MCF 10A (cell line): ENCODE results near the gene SORBS1. TPM values are rescaled to one million over a fixed set of nuclear protein-coding genes. Genes with fewer than 3 reads are reported as not detected.

Source experiments
- BruUV-seq: library from RNA; stranded (reverse); fragments of 400-500 nt; replicated peaks from 2 replicates; lab custom pipeline; 2021; lab: Mats Ljungman, UMichigan
- CTCF ChIA-PET: fragments of 300-600 bp; sonication (Branson Sonifier 250); formaldehyde crosslinking; extraction: SDS; loops from one replicate; lab custom pipeline; 2021; ENCODE audit warnings: antibody characterized with exemption, inconsistent platforms; lab: Yijun Ruan, JAX
- POLR2A ChIA-PET: fragments of 300-600, 350-650 bp; sonication (Branson Sonifier 250); formaldehyde crosslinking; extraction: SDS; loops from one replicate; lab custom pipeline; 2020; ENCODE audit warnings: antibody characterized with exemption, inconsistent platforms; lab: Yijun Ruan, JAX
- DNase-seq: peaks from one replicate; pipeline ENCODE4 v3.0.0-alpha.2; 2018; ENCODE audit not compliant: unreplicated experiment
- H3K27ac Mint-ChIP-seq: one replicate; pipeline ENCODE4 v1.8.0; 2022; ENCODE audit warnings: mild to moderate bottlenecking, low read depth, mixed read lengths; ENCODE audit not compliant: unreplicated experiment
- H3K27me3 Mint-ChIP-seq: one replicate; pipeline ENCODE4 v1.8.0; 2022; ENCODE audit warnings: mixed read lengths; ENCODE audit not compliant: insufficient read depth, unreplicated experiment
- H3K36me3 Mint-ChIP-seq: one replicate; pipeline ENCODE4 v1.8.0; 2022; ENCODE audit warnings: mild to moderate bottlenecking, moderate library complexity, mixed read lengths; ENCODE audit not compliant: insufficient read depth, unreplicated experiment
- H3K4me1 Mint-ChIP-seq: one replicate; pipeline ENCODE4 v1.8.0; 2022; ENCODE audit warnings: mixed read lengths; ENCODE audit not compliant: insufficient read depth, unreplicated experiment
- H3K4me3 Mint-ChIP-seq: one replicate; pipeline ENCODE4 v1.8.0; 2022; ENCODE audit warnings: mild to moderate bottlenecking, moderate library complexity, mixed read lengths; ENCODE audit not compliant: unreplicated experiment
- H3K9me3 Mint-ChIP-seq: one replicate; pipeline ENCODE4 v1.8.0; 2022; ENCODE audit warnings: mixed read lengths; ENCODE audit not compliant: unreplicated experiment
- CTCF ChIP-seq: fragments of 200-600 bp; IDR thresholded peaks from one replicate; pipeline ENCODE4 v1.8.0; 2022; ENCODE audit warnings: antibody characterized with exemption, mild to moderate bottlenecking; ENCODE audit not compliant: unreplicated experiment
- intact Hi-C: fragments of 100-400 bp; cut with micrococcal nuclease; formaldehyde crosslinking; loops from 2 replicates; pipeline ENCODE4 v1.14.1; 2022
- total RNA-seq: library from RNA; stranded (reverse); gene quantifications from 2 replicates; pipeline ENCODE4 v1.2.3, GENCODE V29; 2022

The SORBS1 gene
- total RNA-seq, 1 experiment from 2014 or later = 1.0 TPM

- no peak for DNase-seq
- no peaks in the 10 kb centered on the region for H3K9me3 Mint-ChIP-seq
- no peak overlapping the region for H3K27ac Mint-ChIP-seq
- TF ChIP-seq CTCF = no peak
- no peaks in the 10 kb centered on the region for H3K36me3 Mint-ChIP-seq
- no peaks in the 10 kb centered on the region for H3K27me3 Mint-ChIP-seq
- ChIA-PET CTCF (interaction anchor here (0.9 kb wide), 1 partner anchor 17 kb away, joined by 3 read pairs; no protein-coding TSS in a partner anchor), POLR2A (interaction anchor here (1.2 kb wide), 1 partner anchor 23 kb away, joined by 3 read pairs; no protein-coding TSS in a partner anchor)
- no peaks in the 10 kb centered on the region for H3K4me1 Mint-ChIP-seq
- intact Hi-C loops = no loop called here
- BruUV-seq = no TSS peak
- H3K4me3 Mint-ChIP-seq = no peak overlapping the region
Observed at GRCh38 chr10:95496951-95497350, 64.2 kb downstream of the SORBS1 start.

- no peaks in the 10 kb centered on the region for H3K4me1 Mint-ChIP-seq
- no peak for DNase-seq
- no peak for TF ChIP-seq CTCF
- POLR2A ChIA-PET = interaction anchor here (1.2 kb wide), 1 partner anchor 22 kb away, joined by 3 read pairs; no protein-coding TSS in a partner anchor
- H3K36me3 Mint-ChIP-seq = no peaks in the 10 kb centered on the region
- H3K27me3 Mint-ChIP-seq = no peaks in the 10 kb centered on the region
- no TSS peak for BruUV-seq
- intact Hi-C loops = no loop called here
- H3K9me3 Mint-ChIP-seq = no peaks in the 10 kb centered on the region
- H3K27ac Mint-ChIP-seq = no peak overlapping the region
- CTCF ChIA-PET = interaction anchor here (0.6 to 0.9 kb wide), 3 partner anchors 18 to 25 kb away, joined by 3 read pairs; no protein-coding TSS in a partner anchor
- H3K4me3 Mint-ChIP-seq = no peak overlapping the region
Observed at GRCh38 chr10:95496246-95496911, 64.8 kb downstream of the SORBS1 start.

DNA sequence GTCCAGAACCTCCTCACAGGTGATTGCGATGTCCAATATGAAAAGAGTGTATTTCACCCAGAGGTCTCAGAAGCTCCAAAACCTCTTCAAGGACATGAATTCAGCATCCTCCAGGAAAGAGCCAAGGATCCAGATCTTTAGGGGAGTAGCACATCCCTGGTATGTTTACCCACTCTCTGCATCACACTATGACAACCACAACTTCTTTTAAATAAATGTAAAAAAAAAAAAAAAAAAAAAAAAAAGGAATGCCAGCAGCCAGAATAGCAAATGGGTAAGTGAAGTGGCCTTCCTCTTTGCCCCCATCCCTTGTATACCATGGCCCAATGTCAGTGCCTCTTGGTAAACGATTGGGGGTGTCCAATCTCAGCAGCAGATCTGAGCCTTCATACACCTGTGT is 67.3 kb downstream of the SORBS1 start:
- BruUV-seq = no TSS peak
- no peak for TF ChIP-seq CTCF
- DNase-seq = no peak
- Mint-ChIP-seq H3K27me3 (no peaks in the 10 kb centered on the region), H3K27ac (no peak overlapping the region), H3K36me3 (no peaks in the 10 kb centered on the region), H3K4me1 (no peaks in the 10 kb centered on the region), H3K9me3 (no peaks in the 10 kb centered on the region), H3K4me3 (no peak overlapping the region)
- intact Hi-C loops = no loop called here
- ChIA-PET CTCF (interaction anchor here (1.9 kb wide), 1 partner anchor 48 kb away, joined by 5 read pairs; no protein-coding TSS in a partner anchor), POLR2A (no interaction called here)

DNA sequence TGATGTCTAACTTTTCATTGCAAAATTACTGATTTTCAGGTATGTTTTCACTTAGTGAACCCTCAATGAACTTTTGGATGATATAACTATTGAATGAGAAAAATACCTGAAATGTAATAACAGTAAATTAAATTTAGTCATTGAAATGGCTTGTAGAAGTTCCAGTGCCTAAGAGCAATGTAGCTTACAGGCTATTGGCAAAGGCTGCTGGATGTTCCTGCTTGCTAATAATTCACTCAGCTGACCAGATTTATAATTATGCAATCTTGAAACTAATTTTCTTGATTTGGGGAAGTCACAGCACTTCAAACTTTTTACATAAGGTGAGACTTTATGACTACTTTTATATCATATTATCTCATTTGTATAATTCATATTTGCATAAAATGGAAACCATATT is 73.2 kb downstream of the SORBS1 start:
- CTCF ChIA-PET = no interaction called here
- DNase-seq = no peak
- BruUV-seq = no TSS peak
- H3K27me3 Mint-ChIP-seq = no peaks in the 10 kb centered on the region
- H3K36me3 Mint-ChIP-seq = no peaks in the 10 kb centered on the region
- H3K9me3 Mint-ChIP-seq = no peaks in the 10 kb centered on the region
- H3K27ac Mint-ChIP-seq = no peak overlapping the region
- POLR2A ChIA-PET = no interaction called here
- intact Hi-C loops = no loop called here
- H3K4me1 Mint-ChIP-seq = no peaks in the 10 kb centered on the region
- no peak overlapping the region for H3K4me3 Mint-ChIP-seq
- no peak for TF ChIP-seq CTCF
